ENCODE measurements around the gene SUPT6H. TPM values are rescaled to one million over a fixed set of nuclear protein-coding genes. Genes with fewer than 3 reads are reported as not detected.
"Not testable (repeated sequence)": the region's sequence is repeated elsewhere in the genome, so short reads cannot be mapped to it uniquely, and the experiment has no call there.

Gene SUPT6H
- total and polyA plus RNA-seq, 3 donors from 2014 or later, result 64.8 to 129 (median 121) TPM

DNA sequence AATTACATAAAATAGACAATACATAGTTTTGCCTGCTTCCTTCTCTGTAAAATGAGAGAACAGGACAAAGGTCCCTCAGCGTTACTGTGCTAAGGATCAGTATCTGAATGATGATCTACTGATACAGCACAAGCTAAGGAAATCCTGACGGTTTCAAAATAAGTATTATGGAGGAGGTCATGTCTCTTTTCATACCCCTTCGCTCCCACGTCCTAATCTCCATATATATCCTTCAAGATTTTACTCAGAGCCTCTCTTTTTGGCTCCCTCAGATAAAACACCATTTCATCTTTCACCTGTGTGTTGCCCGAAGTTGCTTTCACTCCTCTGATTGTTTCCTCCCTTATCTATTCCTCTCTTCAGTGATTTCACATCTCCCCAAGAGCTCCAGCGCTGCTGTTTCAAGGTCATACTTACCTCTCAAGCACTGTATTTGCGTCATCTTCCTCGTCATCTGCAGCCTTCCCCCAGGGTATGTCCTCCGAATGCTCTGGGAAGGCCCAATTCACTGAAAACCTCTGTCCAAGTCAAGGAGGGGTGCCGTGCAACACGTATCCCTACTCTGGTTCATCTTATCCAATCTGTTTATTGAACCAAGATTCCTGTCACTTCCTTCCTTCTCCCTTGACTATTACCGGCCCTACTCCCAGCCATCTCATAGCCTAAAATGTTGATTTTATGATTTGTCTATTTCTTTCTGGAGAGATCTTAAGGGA lies 15.8 kb upstream of the SUPT6H start:
- DNase-seq, result peak; percentile 74

DNA sequence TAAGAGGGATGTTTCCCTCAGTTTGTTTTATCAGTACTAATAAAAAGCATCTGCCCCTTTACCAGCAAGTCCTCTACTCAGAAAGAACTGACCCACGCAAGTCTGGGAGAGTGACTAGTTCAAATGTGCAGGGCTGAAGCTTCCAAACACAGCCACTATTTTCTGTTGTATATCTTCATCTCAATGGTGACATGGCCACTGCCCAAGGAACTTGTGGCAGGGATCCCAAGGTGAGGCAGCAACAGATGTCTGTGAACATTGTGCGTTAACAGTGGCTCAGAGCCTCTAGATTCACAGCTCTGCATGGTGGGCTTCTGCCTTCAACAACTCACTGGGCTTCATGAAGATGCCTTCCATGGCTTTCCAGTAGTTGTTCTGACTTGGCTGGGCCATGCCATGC lies 13.3 kb upstream of the SUPT6H start:
- no peak for TF ChIP-seq POLR2A (IDR thresholded peaks at IDR 0.05)
- TF ChIP-seq, protein P1, sequence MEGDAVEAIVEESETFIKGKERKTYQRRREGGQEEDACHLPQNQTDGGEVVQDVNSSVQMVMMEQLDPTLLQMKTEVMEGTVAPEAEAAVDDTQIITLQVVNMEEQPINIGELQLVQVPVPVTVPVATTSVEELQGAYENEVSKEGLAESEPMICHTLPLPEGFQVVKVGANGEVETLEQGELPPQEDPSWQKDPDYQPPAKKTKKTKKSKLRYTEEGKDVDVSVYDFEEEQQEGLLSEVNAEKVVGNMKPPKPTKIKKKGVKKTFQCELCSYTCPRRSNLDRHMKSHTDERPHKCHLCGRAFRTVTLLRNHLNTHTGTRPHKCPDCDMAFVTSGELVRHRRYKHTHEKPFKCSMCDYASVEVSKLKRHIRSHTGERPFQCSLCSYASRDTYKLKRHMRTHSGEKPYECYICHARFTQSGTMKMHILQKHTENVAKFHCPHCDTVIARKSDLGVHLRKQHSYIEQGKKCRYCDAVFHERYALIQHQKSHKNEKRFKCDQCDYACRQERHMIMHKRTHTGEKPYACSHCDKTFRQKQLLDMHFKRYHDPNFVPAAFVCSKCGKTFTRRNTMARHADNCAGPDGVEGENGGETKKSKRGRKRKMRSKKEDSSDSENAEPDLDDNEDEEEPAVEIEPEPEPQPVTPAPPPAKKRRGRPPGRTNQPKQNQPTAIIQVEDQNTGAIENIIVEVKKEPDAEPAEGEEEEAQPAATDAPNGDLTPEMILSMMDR (IDR thresholded peaks at IDR 0.05), result no peak
- H3K4me1 ChIP-seq, result peaks cover 24% of the 10 kb centered on the region
- H3K27ac ChIP-seq, result no peak overlapping the region
- H3K36me3 ChIP-seq (ENCODE audit: low read depth, missing control alignments), result no peaks in the 10 kb centered on the region
- H3K27me3 ChIP-seq, result no peaks in the 10 kb centered on the region
- no peak for DNase-seq
- H3K4me3 ChIP-seq, result no peak overlapping the region
- 51 to 70% methylated on average over 1 to 2 of the region's 2 CpGs for WGBS, 2 donors
- H3K9me3 ChIP-seq, result no peaks in the 10 kb centered on the region
- intact Hi-C loops (cut with DNase I; ENCODE audit: low total_unique reads), result no loop called here

More for the DNA sequence above, 15.8 kb upstream of the SUPT6H start:
- Histone ChIP-seq H3K9me3 (no peaks in the 10 kb centered on the region), H3K27ac (peak overlapping the region; percentile 89 to 97), H3K27me3 (no peaks in the 10 kb centered on the region), H3K36me3 (ENCODE audit: low read depth, missing control alignments) (no peaks in the 10 kb centered on the region), H3K4me3 (no peak overlapping the region), H3K4me1 (peaks cover 28% of the 10 kb centered on the region)
- WGBS, 2 donors, result 32 to 38% methylated on average over 12 of the region's 12 CpGs
- TF ChIP-seq, protein P1 (IDR thresholded peaks at IDR 0.05), result no peak
- no peak for TF ChIP-seq POLR2A (IDR thresholded peaks at IDR 0.05)
- intact Hi-C loops (cut with DNase I; ENCODE audit: low total_unique reads), result no loop called here

DNA sequence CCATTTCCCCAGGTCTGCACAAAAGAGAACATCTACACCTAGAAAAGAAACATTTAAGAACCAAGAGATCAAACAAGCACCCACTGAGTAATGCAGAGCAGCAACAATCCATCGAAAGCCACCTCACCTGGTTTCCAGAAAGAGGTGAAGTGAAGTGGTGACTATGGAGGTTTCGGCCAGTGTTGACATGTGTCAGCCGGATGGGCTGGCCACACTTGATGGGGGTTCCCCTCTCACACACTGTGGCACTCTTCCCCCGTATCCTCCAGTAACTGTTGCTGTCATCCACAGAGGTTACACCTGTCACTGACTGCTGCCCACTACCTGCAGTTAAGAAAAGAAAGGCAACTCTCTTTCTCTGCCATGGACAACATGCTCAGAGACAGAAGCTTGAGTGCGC lies 6.8 kb upstream of the SUPT6H start:
- no peaks in the 10 kb centered on the region for H3K9me3 ChIP-seq
- no peaks in the 10 kb centered on the region for H3K27me3 ChIP-seq
- WGBS, 2 donors, result 95% methylated on average over 5 of the region's 5 CpGs
- H3K27ac ChIP-seq, result no peak overlapping the region
- no peak overlapping the region for H3K4me3 ChIP-seq
- no peaks in the 10 kb centered on the region for H3K4me1 ChIP-seq
- intact Hi-C loops (cut with DNase I; ENCODE audit: low total_unique reads), result no loop called here
- H3K36me3 ChIP-seq (ENCODE audit: low read depth, missing control alignments), result no peaks in the 10 kb centered on the region
- TF ChIP-seq POLR2A (IDR thresholded peaks at IDR 0.05), result no peak
- TF ChIP-seq, protein P1 (IDR thresholded peaks at IDR 0.05), result no peak
- DNase-seq, result no peak

DNA sequence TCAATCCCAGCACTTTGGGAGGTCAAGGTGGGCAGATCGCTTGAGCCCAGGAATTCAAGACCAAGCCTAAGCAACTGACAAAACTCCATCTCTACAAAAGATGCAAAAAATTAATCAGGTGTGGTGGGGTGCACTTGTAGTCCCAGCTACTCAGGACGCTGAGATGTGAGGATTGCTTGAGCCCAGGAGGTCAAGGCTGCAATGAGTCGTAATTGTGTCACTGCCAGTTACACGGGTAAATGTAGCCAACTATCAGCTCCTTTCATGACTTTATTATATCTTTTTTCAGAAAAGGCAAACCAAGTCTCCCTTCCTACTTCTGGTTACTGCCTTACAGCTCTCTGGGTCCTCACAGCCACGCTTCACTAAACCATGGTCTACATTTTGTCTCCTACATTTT lies 4.2 kb upstream of the SUPT6H start:
- no peak for DNase-seq
- Histone ChIP-seq H3K36me3 (ENCODE audit: low read depth, missing control alignments) (no peaks in the 10 kb centered on the region), H3K27ac (no peak overlapping the region), H3K4me1 (peaks cover 8% of the 10 kb centered on the region), H3K27me3 (no peaks in the 10 kb centered on the region), H3K9me3 (no peaks in the 10 kb centered on the region), H3K4me3 (no peak overlapping the region)
- TF ChIP-seq, protein P1 (IDR thresholded peaks at IDR 0.05), result no peak
- TF ChIP-seq POLR2A (IDR thresholded peaks at IDR 0.05), result no peak
- intact Hi-C loops (cut with DNase I; ENCODE audit: low total_unique reads), result no loop called here
- 71 to 83% methylated on average over 5 of the region's 5 CpGs for WGBS, 2 donors

DNA sequence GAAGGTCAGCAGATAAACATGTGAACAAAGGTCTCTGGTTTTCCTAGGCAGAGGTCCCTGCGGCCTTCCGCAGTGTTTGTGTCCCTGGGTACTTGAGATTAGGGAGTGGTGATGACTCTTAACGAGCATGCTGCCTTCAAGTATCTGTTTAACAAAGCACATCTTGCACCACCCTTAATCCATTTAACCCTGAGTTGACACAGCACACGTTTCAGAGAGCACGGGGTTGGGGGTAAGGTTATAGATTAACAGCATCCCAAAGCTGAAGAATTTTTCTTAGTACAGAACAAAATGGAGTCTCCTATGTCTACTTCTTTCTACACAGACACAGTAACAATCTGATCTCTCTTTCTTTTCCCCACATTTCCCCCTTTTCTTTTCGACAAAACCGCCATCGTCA lies 3.7 kb upstream of the SUPT6H start:
- H3K27me3 ChIP-seq; DNase-seq; H3K36me3 ChIP-seq (ENCODE audit: low read depth, missing control alignments); H3K4me3 ChIP-seq; H3K27ac ChIP-seq; intact Hi-C loops (cut with DNase I; ENCODE audit: low total_unique reads); H3K9me3 ChIP-seq: not testable (repeated sequence)
- 77 to 85% methylated on average over 5 to 8 of the region's 8 CpGs for WGBS, 2 donors
- H3K4me1 ChIP-seq, result peaks cover 13% of the 10 kb centered on the region

DNA sequence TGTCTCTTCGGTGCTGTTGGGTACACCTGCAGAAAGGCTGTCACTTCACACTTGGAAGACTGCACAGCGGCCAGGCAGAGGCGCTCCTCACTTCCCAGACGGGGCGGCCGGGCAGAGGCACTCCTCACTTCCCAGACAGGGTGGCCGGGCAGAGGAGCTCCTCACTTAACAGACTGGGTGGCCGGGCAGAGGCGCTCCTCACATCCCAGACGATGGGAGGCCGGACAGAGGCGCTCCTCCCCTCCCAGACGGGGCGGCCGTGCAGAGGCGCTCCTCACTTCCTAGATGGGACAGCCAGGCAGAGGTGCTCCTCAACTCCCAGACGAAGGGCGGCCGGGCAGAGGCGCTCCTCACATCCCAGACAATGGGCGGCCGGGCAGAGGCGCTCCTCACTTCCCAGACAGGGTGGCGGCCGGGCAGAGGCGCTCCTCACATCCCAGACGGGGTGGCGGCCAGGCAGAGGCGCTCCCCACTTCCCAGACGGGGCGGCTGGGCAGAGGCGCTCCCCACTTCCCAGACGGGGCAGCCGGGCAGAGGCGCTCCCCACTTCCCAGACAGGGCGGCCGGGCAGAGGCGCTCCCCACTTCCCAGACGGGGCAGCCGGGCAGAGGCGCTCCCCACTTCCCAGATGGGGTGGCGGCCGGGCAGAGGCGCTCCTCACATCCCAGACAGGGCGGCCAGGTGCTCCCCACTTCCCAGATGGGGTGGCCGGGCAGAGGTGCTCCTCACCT lies 3.1 kb upstream of the SUPT6H start:
- DNase-seq; intact Hi-C loops (cut with DNase I; ENCODE audit: low total_unique reads); H3K4me3 ChIP-seq; H3K36me3 ChIP-seq (ENCODE audit: low read depth, missing control alignments); H3K27ac ChIP-seq; H3K27me3 ChIP-seq; H3K9me3 ChIP-seq: not testable (repeated sequence)
- peaks cover 18% of the 10 kb centered on the region for H3K4me1 ChIP-seq
- 95 to 97% methylated on average over 22 to 34 of the region's 46 CpGs for WGBS, 2 donors

DNA sequence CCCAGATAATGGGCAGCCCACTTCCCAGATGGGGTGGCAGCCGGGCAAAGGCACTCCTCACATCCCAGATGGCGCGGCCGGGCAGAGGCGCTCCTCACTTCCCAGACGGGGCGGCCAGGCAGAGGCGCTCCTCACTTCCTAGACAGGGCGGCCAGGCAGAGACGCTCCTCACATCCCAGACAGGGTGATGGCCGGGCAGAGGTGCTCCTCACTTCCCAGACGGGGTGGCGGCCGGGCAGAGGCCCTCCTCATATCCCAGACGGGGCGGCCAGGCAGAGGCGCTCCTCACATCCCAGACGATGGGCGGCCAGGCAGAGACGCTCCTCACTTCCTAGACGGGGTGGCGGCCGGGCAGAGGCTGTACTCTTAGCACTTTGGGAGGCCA lies 2.5 kb upstream of the SUPT6H start:
- 95 to 100% methylated on average over 6 to 22 of the region's 23 CpGs for WGBS, 2 donors
- H3K36me3 ChIP-seq (ENCODE audit: low read depth, missing control alignments), result not testable (repeated sequence)

More for the DNA sequence above, 2.5 kb upstream of the SUPT6H start:
- H3K27me3 ChIP-seq; H3K27ac ChIP-seq; H3K4me3 ChIP-seq; intact Hi-C loops (cut with DNase I; ENCODE audit: low total_unique reads); H3K9me3 ChIP-seq; DNase-seq: not testable (repeated sequence)
- H3K4me1 ChIP-seq, result peaks cover 24% of the 10 kb centered on the region

All from testis (tissue), 3 donors.